Measurements from ENCODE around the gene MYO10. TPM values are rescaled to one million over a fixed set of nuclear protein-coding genes. Genes with fewer than 3 reads are reported as not detected.

MYO10 gene
- total and polyA plus RNA-seq, 3 experiments from 2014 or later: 0.11 to 0.18 TPM; not detected in 1

DNA sequence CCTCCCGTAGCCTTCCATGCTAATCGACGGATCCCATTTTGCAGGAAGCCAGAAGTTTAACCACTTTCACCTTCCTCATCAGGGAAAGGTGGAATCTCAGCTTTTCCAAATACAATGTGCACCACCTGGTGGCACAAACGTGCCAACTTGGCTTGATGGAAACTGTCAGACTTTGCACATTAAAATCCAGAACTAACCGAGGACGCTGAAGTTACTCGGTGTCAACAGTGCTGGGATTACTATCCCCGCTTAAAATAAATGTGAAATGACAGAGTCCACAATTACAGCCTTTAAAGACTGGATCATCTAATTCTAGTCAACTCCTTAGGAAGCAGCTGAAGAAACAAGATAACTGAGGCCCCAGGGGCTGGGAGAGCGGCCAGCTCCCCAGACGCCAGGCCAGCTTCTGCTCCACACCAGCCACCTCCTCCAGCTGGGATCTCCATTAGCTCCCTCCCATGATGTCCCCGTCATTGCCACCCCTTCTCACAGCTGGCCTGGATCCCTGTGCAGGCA, 269.1 kb downstream of the MYO10 start:
- no peaks in the 10 kb centered on the region for H3K4me1 Mint-ChIP-seq
- POLR2A ChIA-PET: no interaction called here
- H3K36me3 Mint-ChIP-seq: no peaks in the 10 kb centered on the region
- peak overlapping the region in 1 of 7 donors; percentile 47 for H3K4me3 Mint-ChIP-seq
- Histone ChIP-seq H3K9me3 (ENCODE audit: low read length) (no peaks in the 10 kb centered on the region), H3K27me3 (ENCODE audit: insufficient read depth, low read length, poor library complexity, severe bottlenecking) (no peaks in the 10 kb centered on the region), H3K27ac (ENCODE audit: low read depth, low read length) (no peak overlapping the region), H3K4me1 (ENCODE audit: insufficient read depth, low read length) (no peaks in the 10 kb centered on the region), H3K36me3 (ENCODE audit: insufficient read depth, low read length) (no peaks in the 10 kb centered on the region), H3K4me3 (ENCODE audit: low read length) (no peak overlapping the region)
- H3K27ac Mint-ChIP-seq: no peak overlapping the region
- H3K27me3 Mint-ChIP-seq: peaks cover 2 to 3% of the 10 kb centered on the region in 2 donors
- CTCF ChIA-PET: interaction anchor here (0.6 to 3.1 kb wide), 14 partner anchors 10 to 211 kb away, joined by 3 to 13 read pairs (median 4); partner anchors contain the start of gene RETREG1
- H3K9me3 Mint-ChIP-seq: no peaks in the 10 kb centered on the region
- peak in 1 of 5 donors; percentile 28 for DNase-seq

DNA sequence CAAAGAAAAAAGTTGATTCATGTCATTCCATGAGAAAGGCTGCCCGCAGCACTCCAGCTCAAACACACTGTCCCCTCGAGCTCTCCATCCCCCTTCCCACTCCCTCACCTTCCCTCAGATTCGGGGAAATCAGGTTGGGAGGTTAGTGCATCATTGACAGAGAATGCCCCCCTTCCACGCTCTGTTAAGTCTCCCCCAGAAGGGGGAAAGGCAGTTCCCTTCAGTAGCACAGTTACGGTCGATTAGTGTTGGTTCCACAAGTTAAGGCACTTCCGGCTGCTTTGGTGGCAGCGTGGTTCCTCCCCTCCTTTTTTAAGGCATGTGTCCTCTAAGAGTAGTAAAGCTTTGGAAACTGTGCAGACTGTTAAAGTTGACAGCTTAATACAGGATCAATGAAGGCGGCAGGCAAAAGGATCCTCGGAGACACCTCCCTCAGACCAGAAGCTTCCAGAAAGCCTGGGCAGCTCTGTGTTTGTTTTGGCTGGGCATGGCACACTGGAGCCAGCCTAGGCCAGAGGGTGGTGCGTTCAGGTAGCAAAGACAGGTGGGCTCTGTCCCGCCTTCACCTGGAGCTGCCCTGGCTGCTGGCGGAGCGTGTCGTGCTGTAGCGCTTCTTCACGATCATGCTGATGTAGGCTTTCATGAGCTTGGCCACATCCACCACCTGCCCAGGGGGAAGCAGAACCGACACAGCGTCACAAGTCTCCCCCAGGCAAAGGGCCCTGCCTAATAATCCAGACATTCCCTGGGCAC, 269.8 kb downstream of the MYO10 start:
- no peaks in the 10 kb centered on the region for H3K36me3 ChIP-seq (ENCODE audit: insufficient read depth, low read length)
- ChIA-PET POLR2A (no interaction called here), CTCF (interaction anchor here (0.6 to 3.1 kb wide), 14 partner anchors 9 to 211 kb away, joined by 3 to 13 read pairs (median 4); partner anchors contain the start of gene RETREG1)
- H3K4me3 ChIP-seq (ENCODE audit: low read length): no peak overlapping the region
- peak in 1 of 5 donors; percentile 17 for DNase-seq
- Mint-ChIP-seq H3K27ac (peak overlapping the region in 1 of 8 donors; percentile 46), H3K4me1 (no peaks in the 10 kb centered on the region), H3K27me3 (peaks cover 2 to 3% of the 10 kb centered on the region in 2 donors), H3K36me3 (no peaks in the 10 kb centered on the region), H3K4me3 (peak overlapping the region in 1 of 7 donors; percentile 47), H3K9me3 (no peaks in the 10 kb centered on the region)
- no peaks in the 10 kb centered on the region for H3K9me3 ChIP-seq (ENCODE audit: low read length)
- H3K27me3 ChIP-seq (ENCODE audit: insufficient read depth, low read length, poor library complexity, severe bottlenecking): no peaks in the 10 kb centered on the region
- H3K27ac ChIP-seq (ENCODE audit: low read depth, low read length): no peak overlapping the region
- no peaks in the 10 kb centered on the region for H3K4me1 ChIP-seq (ENCODE audit: insufficient read depth, low read length)

DNA sequence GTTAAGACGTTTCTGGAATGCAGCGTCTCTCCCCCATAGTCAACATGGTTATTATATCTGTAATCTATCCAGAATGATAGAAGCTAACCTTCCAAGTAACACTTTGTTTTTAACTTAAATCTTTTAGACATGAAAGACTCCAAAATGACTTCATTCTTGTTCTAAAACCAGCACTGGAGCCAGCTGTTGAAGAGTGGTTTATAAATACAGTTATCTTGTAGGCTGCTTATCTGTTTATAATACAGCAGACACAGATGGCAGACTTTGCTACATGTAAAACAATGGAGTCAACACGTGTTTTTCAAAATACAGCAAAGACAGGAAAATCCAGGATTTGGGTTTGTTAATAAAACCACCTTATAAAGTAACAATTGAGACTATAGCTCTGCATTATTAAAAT, 270.5 kb downstream of the MYO10 start:
- no peaks in the 10 kb centered on the region for H3K9me3 ChIP-seq (ENCODE audit: low read length)
- POLR2A ChIA-PET: no interaction called here
- Mint-ChIP-seq H3K27me3 (peaks cover 2 to 3% of the 10 kb centered on the region in 2 donors), H3K27ac (no peak overlapping the region), H3K9me3 (peaks cover 0 to 3% (median 0%) of the 10 kb centered on the region in 5 donors), H3K36me3 (no peaks in the 10 kb centered on the region), H3K4me1 (no peaks in the 10 kb centered on the region), H3K4me3 (no peak overlapping the region)
- no peak overlapping the region for H3K27ac ChIP-seq (ENCODE audit: low read depth, low read length)
- CTCF ChIA-PET: interaction anchor here (1.9 to 3.1 kb wide), 4 partner anchors 8 to 210 kb away, joined by 8 to 13 read pairs (median 10); partner anchors contain the start of gene RETREG1
- DNase-seq: no peak
- no peaks in the 10 kb centered on the region for H3K4me1 ChIP-seq (ENCODE audit: insufficient read depth, low read length)
- H3K4me3 ChIP-seq (ENCODE audit: low read length): no peak overlapping the region
- no peaks in the 10 kb centered on the region for H3K36me3 ChIP-seq (ENCODE audit: insufficient read depth, low read length)
- no peaks in the 10 kb centered on the region for H3K27me3 ChIP-seq (ENCODE audit: insufficient read depth, low read length, poor library complexity, severe bottlenecking)

DNA sequence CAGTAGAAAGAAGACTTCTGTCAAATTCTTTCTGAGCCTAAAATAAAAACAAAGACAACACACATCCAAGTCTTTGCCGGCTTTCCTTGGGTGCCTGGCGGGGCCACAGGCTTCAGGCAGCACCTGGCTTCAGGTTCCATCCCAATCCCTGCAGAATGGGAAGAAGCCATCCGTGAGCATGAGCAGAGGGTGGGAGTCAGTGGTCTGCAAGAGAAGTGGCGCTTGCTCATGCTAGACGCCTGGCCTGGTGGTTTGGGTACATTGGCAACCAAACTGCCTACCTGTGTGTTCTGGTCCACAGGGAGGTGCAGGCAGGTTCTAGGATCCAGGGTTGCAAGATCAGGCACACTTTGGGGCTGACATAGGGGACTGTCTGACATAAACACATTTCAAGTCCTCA, 271.7 kb downstream of the MYO10 start:
- no peak overlapping the region for H3K27ac ChIP-seq (ENCODE audit: low read depth, low read length)
- DNase-seq: no peak
- Mint-ChIP-seq H3K27me3 (peaks cover 0 to 2% of the 10 kb centered on the region in 2 donors), H3K9me3 (peaks cover 0 to 3% (median 0%) of the 10 kb centered on the region in 5 donors), H3K27ac (no peak overlapping the region), H3K4me1 (no peaks in the 10 kb centered on the region), H3K4me3 (no peak overlapping the region), H3K36me3 (no peaks in the 10 kb centered on the region)
- no peaks in the 10 kb centered on the region for H3K27me3 ChIP-seq (ENCODE audit: insufficient read depth, low read length, poor library complexity, severe bottlenecking)
- H3K4me1 ChIP-seq (ENCODE audit: insufficient read depth, low read length): no peaks in the 10 kb centered on the region
- CTCF ChIA-PET: no interaction called here
- H3K36me3 ChIP-seq (ENCODE audit: insufficient read depth, low read length): no peaks in the 10 kb centered on the region
- H3K4me3 ChIP-seq (ENCODE audit: low read length): no peak overlapping the region
- H3K9me3 ChIP-seq (ENCODE audit: low read length): no peaks in the 10 kb centered on the region
- POLR2A ChIA-PET: no interaction called here

DNA sequence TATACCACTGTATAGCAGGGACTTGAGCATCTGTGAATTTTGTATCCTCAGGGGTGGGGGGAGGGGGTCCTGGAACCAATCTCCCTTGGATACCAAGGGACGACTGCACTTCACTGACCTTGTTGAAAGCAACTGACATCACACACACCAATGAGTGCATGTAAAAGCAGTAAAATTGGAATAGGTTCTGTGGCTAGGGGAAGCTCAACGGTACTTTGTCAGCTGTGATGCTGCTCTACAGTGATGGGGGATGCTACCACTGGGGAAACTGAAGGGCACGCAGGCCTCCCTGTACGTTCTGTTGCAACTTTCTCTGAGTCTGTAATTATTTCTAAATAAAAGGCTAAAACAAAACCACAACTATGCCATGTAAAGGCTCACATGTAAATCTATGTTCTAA, 272.2 kb downstream of the MYO10 start:
- Mint-ChIP-seq H3K36me3 (no peaks in the 10 kb centered on the region), H3K27me3 (peaks cover 0 to 2% of the 10 kb centered on the region in 2 donors), H3K9me3 (peaks cover 0 to 3% (median 0%) of the 10 kb centered on the region in 5 donors), H3K4me1 (no peaks in the 10 kb centered on the region), H3K27ac (no peak overlapping the region), H3K4me3 (no peak overlapping the region)
- Histone ChIP-seq H3K4me1 (ENCODE audit: insufficient read depth, low read length) (no peaks in the 10 kb centered on the region), H3K27ac (ENCODE audit: low read depth, low read length) (no peak overlapping the region), H3K36me3 (ENCODE audit: insufficient read depth, low read length) (no peaks in the 10 kb centered on the region), H3K9me3 (ENCODE audit: low read length) (no peaks in the 10 kb centered on the region), H3K27me3 (ENCODE audit: insufficient read depth, low read length, poor library complexity, severe bottlenecking) (no peaks in the 10 kb centered on the region), H3K4me3 (ENCODE audit: low read length) (no peak overlapping the region)
- no peak for DNase-seq
- CTCF ChIA-PET: no interaction called here
- POLR2A ChIA-PET: no interaction called here

DNA sequence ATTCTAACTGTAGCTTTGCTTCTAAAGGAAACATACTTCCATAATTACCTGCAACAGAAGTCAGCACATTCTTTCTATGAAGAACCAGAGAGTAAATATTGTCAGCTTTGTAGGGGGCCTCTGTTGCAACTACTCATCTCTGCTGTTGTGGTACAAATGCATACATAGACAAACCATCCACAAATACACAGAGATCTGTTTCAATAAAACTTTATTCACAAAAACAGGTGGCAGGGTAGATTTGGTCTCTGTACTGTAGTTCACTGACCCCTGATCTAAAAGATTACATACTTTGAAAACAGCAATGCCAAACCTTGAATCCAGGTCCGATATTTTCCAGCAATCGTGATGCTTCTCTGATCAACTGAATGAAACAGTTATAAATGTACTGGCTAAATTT, 274.4 kb downstream of the MYO10 start:
- no peak overlapping the region for H3K27ac Mint-ChIP-seq
- H3K4me1 Mint-ChIP-seq: no peaks in the 10 kb centered on the region
- Histone ChIP-seq H3K9me3 (ENCODE audit: low read length) (no peaks in the 10 kb centered on the region), H3K4me1 (ENCODE audit: insufficient read depth, low read length) (no peaks in the 10 kb centered on the region), H3K36me3 (ENCODE audit: insufficient read depth, low read length) (no peaks in the 10 kb centered on the region), H3K27me3 (ENCODE audit: insufficient read depth, low read length, poor library complexity, severe bottlenecking) (no peaks in the 10 kb centered on the region), H3K4me3 (ENCODE audit: low read length) (no peak overlapping the region), H3K27ac (ENCODE audit: low read depth, low read length) (no peak overlapping the region)
- ChIA-PET CTCF (interaction anchor here (0.6 kb wide), 1 partner anchor 11 kb away, joined by 3 read pairs; no protein-coding TSS in a partner anchor), POLR2A (no interaction called here)
- peaks cover 0 to 4% of the 10 kb centered on the region in 2 donors for H3K27me3 Mint-ChIP-seq
- H3K9me3 Mint-ChIP-seq: peaks cover 0 to 4% (median 0%) of the 10 kb centered on the region in 5 donors
- no peaks in the 10 kb centered on the region for H3K36me3 Mint-ChIP-seq
- H3K4me3 Mint-ChIP-seq: no peak overlapping the region
- no peak for DNase-seq

DNA sequence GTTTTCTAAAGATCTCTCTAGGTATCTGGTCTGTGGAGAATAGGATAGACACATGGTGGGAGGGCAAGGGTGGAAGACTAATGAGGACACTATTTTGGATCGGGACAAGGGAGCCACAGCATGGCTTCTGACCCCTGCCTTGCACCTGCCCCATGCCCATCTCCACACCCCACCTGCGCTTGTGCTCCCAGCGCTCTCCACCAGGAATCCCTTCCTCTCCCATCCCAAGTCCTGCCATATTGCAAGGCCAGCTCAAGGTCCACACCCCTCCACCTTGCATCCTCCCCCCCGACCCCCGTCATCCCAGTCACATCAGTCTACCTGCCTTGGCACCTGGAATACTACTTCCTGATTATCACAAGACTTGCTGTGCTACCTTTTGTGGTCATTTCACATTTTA, 275.1 kb downstream of the MYO10 start:
- Mint-ChIP-seq H3K9me3 (peaks cover 0 to 4% (median 0%) of the 10 kb centered on the region in 5 donors), H3K4me1 (no peaks in the 10 kb centered on the region), H3K27me3 (peaks cover 0 to 4% of the 10 kb centered on the region in 2 donors), H3K4me3 (no peak overlapping the region), H3K36me3 (no peaks in the 10 kb centered on the region), H3K27ac (peak overlapping the region in 1 of 8 donors; percentile 81)
- POLR2A ChIA-PET: no interaction called here
- Histone ChIP-seq H3K4me1 (ENCODE audit: insufficient read depth, low read length) (no peaks in the 10 kb centered on the region), H3K27ac (ENCODE audit: low read depth, low read length) (no peak overlapping the region), H3K4me3 (ENCODE audit: low read length) (no peak overlapping the region), H3K27me3 (ENCODE audit: insufficient read depth, low read length, poor library complexity, severe bottlenecking) (no peaks in the 10 kb centered on the region), H3K36me3 (ENCODE audit: insufficient read depth, low read length) (no peaks in the 10 kb centered on the region), H3K9me3 (ENCODE audit: low read length) (no peaks in the 10 kb centered on the region)
- DNase-seq: no peak
- CTCF ChIA-PET: no interaction called here

DNA sequence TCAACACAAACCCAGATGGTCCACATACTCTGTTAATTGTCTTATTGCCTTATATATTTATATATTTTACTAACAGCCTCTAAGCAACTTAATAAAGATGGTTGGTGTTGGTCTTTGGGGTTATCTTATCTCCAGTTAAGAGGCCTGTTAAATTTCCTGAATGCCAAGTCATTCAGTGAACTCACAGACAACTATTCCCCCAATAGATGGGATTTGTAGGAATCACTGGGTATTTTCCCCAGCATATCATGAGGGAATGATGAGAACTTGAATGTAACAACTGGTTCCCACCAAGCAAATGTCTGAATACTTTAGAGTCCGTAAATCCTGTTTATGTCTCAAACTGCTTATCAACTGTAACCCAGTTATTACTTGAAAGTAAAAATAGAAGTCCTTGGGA, 276.6 kb downstream of the MYO10 start:
- Mint-ChIP-seq H3K27ac (no peak overlapping the region), H3K4me1 (no peaks in the 10 kb centered on the region), H3K36me3 (peaks cover 0 to 4% (median 0%) of the 10 kb centered on the region in 3 donors), H3K27me3 (peaks cover 0 to 4% of the 10 kb centered on the region in 2 donors), H3K4me3 (no peak overlapping the region), H3K9me3 (peaks cover 0 to 4% (median 0%) of the 10 kb centered on the region in 5 donors)
- H3K27ac ChIP-seq (ENCODE audit: low read depth, low read length): no peak overlapping the region
- no peaks in the 10 kb centered on the region for H3K27me3 ChIP-seq (ENCODE audit: insufficient read depth, low read length, poor library complexity, severe bottlenecking)
- ChIA-PET CTCF (no interaction called here), POLR2A (no interaction called here)
- no peaks in the 10 kb centered on the region for H3K36me3 ChIP-seq (ENCODE audit: insufficient read depth, low read length)
- H3K9me3 ChIP-seq (ENCODE audit: low read length): no peaks in the 10 kb centered on the region
- no peaks in the 10 kb centered on the region for H3K4me1 ChIP-seq (ENCODE audit: insufficient read depth, low read length)
- DNase-seq: no peak
- H3K4me3 ChIP-seq (ENCODE audit: low read length): no peak overlapping the region
